ENCODE measurements around the gene ANKS6. TPM values are rescaled to one million over a fixed set of nuclear protein-coding genes. Genes with fewer than 3 reads are reported as not detected.
A peak's percentile ranks its signal among the peaks of the same experiment; 100 is the strongest.

ANKS6 gene
- total and polyA plus RNA-seq, 9 of the 15 experiments (the other 6 are each of a cell fraction or from before 2014, with no cell fraction given): 9.9 to 74.5 (median 36.9) TPM

GRCh38 chr9:98793031-98793430, 3.3 kb downstream of the ANKS6 start (continued):
- TF ChIP-seq PKNOX1 (IDR thresholded peaks at IDR 0.05) (no peak), TRIM28 (IDR thresholded peaks at IDR 0.05) (no peak), ZFP1 (CRISPR knock-in tag; IDR thresholded peaks at IDR 0.05) (no peak)

DNA sequence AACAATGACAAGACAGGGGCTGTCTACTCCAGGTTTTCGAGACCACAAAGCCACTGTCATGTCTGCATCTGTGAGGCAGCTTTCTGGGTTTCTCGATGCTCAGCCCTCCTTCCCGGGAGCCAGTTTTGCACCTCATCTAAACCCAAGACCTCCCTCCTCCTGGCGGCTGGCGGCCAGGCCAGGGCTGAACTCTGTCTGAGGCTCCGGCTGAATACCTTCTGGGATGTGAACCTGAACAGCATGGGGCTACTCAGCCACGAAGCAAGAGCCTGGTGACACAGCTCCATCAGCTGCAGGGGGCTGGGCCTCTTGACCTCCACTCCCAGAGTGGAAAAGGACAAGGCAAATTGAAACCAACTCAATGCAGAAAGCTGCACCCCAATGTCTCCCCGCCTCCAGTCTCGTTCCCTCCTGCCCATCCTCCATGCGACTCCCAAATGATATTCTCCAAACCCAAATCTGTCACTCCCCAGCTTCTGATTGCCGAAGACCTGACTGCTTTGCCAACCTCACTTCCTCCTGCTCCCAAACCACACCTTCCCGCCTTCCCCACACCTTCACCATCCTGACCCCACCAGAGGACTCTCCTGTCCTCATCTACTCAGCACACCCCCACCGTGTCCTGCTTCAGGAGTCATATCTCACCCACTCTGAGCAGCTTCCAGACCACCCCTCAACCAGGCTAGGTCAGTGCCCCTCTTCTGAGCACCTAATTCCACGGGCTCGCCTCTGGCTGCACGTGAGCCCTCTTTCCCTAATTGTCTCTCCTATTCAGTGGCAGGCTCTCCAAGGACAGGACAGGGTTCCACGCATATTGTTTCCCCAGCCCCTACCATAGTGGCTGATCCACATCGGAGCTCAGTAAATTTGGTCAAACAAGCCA, 4.5 kb downstream of the ANKS6 start:
- H3K36me3 ChIP-seq (ENCODE audit: control insufficient read depth, insufficient read depth, low read length): peaks cover 71% of the 10 kb centered on the region
- H3K4me2 ChIP-seq (ENCODE audit: insufficient read depth, low read length): peak overlapping the region; percentile 47
- in situ Hi-C loops (cut with MboI) (loop anchor here (25.0 kb wide), 1 partner anchor 880 kb away; the partner anchor contains the start of gene TRMO), intact Hi-C loops (cut with micrococcal nuclease) (loop anchor here (2.0 kb wide), 1 partner anchor 207 kb away; no protein-coding TSS in a partner anchor)
- 60% methylated on average over 18 of the region's 18 CpGs for WGBS (ENCODE audit: insufficient coverage, low coverage, missing lambda C conversion rate)
- peaks cover 25% of the 10 kb centered on the region for H4K20me1 ChIP-seq (replicated peaks; ENCODE audit: control insufficient read depth, insufficient read depth, low read length)
- H2AFZ ChIP-seq (ENCODE audit: low read depth, low read length): no peak overlapping the region
- H3K9me1 ChIP-seq (ENCODE audit: control insufficient read depth, insufficient read depth, low read length): peaks cover 17% of the 10 kb centered on the region
- ChIA-PET POLR2A (interaction anchor here (0.6 to 2.0 kb wide), 8 partner anchors 10 to 823 kb away, joined by 3 to 6 read pairs (median 3); partner anchors contain the start of gene GALNT12), CTCF (ENCODE audit: low intra/inter-chr PET ratio) (interaction anchor here (0.6 to 0.8 kb wide), 2 partner anchors 10 to 867 kb away, joined by 3 to 4 read pairs; no protein-coding TSS in a partner anchor)
- peak overlapping the region; percentile 73 for H3K27ac ChIP-seq (ENCODE audit: extremely low read depth, low read depth, low read length)
- H3K4me3 ChIP-seq: no peak overlapping the region
- peaks cover 34 to 37% of the 10 kb centered on the region in 2 experiments; a peak in 4 of 5 replicates for H3K4me1 ChIP-seq (replicated peaks in 1 of 2; ENCODE audit: control insufficient read depth in 2 of 2, insufficient read depth in 2 of 2, low read length in 2 of 2)
- ATAC-seq (peak; percentile 15), DNase-seq (ENCODE audit: extremely low read depth in 1 of 4, low spot score in 3 of 4) (peak in 1 of 4 experiments; percentile 32), FAIRE-seq (no peak)
- peaks cover 67% of the 10 kb centered on the region for H3K79me2 ChIP-seq (ENCODE audit: control insufficient read depth, insufficient read depth, low read length)
- H3K9ac ChIP-seq (ENCODE audit: insufficient read depth in 1 of 2, low read depth in 2 of 2, low read length in 2 of 2): peak overlapping the region; percentile 25 to 83; a peak in 2 of 4 replicates
- no peaks in the 10 kb centered on the region for H3K27me3 ChIP-seq (ENCODE audit: control insufficient read depth in 2 of 2, insufficient read depth in 2 of 2, low read length in 2 of 2)
- no peaks in the 10 kb centered on the region for H3K9me3 ChIP-seq (replicated peaks; ENCODE audit: control insufficient read depth, insufficient read depth, low read depth, low read length)
- no TSS peak for BruUV-seq (replicated peaks)
- TF ChIP-seq NR2C2 (CRISPR knock-in tag; IDR thresholded peaks at IDR 0.05) (no peak), NR2C2 (tag; IDR thresholded peaks at IDR 0.05) (peak; percentile 45; the same call in 1 of the 2 replicates), ZNF318 (IDR thresholded peaks at IDR 0.05; ENCODE audit: borderline replicate concordance in 1 of 2, low read depth in 1 of 2) (0 out of 4 replicates have a peak, but pooled peaks of 1 of the 2 experiments have one; percentile 8), RBFOX2 (IDR thresholded peaks at IDR 0.05; ENCODE audit: low read depth, low read length) (peak; percentile 36; the same call in 1 of the 2 replicates), HDAC1 (IDR thresholded peaks at IDR 0.05) (0 out of 4 replicates have a peak, but pooled peaks of 1 of the 2 experiments have one; percentile 24), KDM5B (IDR thresholded peaks at IDR 0.05; ENCODE audit: insufficient replicate concordance, low read depth, low read length) (peak; percentile 6)

All from K562 (cell line).